GM10266 (cell line): ENCODE results near the gene SPATA21.
"Not testable (repeated sequence)": the region's sequence is repeated elsewhere in the genome, so short reads cannot be mapped to it uniquely, and the experiment has no call there.

ENCODE experiments used
- DNase-seq: peaks from one replicate; pipeline ENCODE4 v3.0.0; 2012; ENCODE audit errors: extremely low spot score
- TF ChIP-seq, protein P1 (sequence below): IDR thresholded peaks from 2 replicates; pipeline ENCODE4 v1.5.1; 2012; ENCODE audit warnings: mild to moderate bottlenecking, low read depth; ENCODE audit not compliant: control insufficient read depth, insufficient read depth; ENCODE audit errors: missing control alignments

The SPATA21 gene, protein sequence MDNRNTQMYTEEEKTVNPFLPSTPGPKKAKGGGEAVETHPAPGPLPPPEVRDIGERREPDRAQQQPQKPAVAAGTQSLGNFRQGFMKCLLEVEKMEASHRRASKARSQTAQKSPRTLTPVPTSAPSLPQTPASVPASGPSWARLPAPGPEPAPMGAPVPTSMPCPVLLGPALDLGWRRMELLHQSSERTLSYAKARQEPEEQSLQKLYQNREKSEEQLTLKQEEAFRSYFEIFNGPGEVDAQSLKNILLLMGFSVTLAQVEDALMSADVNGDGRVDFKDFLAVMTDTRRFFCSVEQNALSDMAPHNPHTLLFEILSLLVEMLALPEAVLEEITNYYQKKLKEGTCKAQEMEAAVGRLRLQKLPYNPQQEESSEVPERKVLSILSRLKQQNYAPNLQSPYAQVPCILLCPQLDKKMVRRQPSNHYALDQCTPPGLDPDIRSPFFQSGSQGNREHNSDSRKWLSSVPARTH

DNA sequence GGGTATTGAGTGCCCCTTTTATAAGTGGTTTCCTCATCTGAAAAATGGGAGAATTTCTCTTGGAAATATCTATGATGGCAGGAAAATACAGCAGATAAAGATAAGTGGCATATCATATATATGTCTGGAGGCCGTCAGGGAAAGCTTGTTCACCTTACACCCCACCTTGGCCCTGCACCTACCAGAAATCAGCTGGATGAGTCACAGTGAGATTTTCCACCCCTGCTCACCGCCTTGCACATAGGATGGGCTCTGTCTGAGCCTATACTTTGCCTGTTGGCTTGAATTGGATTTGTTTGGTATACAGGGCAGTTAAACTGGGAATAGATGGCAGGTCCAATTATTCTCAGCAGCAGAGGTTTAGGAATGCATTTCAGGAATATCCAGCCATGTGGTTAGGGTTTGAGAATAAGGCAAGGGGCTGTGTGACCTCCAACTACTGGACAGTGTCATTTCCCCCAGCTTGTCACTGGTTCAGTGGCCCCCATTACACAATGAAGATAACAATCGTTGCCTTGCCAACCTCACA lies at the start of gene SPATA21:
SPATA21 (minus strand) TSS at position 479 of the 529 bp plus-strand sequence. CDS start 6,053 bp downstream, outside the sequence.
- DNase-seq, result no peak
- TF ChIP-seq, protein P1, sequence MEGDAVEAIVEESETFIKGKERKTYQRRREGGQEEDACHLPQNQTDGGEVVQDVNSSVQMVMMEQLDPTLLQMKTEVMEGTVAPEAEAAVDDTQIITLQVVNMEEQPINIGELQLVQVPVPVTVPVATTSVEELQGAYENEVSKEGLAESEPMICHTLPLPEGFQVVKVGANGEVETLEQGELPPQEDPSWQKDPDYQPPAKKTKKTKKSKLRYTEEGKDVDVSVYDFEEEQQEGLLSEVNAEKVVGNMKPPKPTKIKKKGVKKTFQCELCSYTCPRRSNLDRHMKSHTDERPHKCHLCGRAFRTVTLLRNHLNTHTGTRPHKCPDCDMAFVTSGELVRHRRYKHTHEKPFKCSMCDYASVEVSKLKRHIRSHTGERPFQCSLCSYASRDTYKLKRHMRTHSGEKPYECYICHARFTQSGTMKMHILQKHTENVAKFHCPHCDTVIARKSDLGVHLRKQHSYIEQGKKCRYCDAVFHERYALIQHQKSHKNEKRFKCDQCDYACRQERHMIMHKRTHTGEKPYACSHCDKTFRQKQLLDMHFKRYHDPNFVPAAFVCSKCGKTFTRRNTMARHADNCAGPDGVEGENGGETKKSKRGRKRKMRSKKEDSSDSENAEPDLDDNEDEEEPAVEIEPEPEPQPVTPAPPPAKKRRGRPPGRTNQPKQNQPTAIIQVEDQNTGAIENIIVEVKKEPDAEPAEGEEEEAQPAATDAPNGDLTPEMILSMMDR, result no peak

DNA sequence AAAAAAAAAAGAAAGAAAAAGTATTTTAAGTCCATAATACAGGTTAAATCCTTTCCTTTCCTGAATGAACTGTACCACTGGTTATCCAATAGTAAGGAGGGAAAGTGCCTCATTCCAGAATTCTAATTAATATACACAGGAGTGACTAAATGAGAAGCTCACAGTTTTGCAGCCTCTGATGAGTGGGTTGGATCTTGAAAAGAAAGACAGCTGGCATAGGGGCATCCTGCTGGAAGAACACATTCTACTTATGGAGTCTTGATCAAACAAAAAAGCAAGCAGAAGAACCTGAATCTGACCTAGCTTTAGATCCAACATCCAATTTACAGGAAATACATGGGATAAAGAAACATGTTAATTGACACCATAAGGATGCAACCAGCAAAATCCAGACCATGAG lies 49.8 kb upstream of the SPATA21 start:
- DNase-seq, result not testable (repeated sequence)

DNA sequence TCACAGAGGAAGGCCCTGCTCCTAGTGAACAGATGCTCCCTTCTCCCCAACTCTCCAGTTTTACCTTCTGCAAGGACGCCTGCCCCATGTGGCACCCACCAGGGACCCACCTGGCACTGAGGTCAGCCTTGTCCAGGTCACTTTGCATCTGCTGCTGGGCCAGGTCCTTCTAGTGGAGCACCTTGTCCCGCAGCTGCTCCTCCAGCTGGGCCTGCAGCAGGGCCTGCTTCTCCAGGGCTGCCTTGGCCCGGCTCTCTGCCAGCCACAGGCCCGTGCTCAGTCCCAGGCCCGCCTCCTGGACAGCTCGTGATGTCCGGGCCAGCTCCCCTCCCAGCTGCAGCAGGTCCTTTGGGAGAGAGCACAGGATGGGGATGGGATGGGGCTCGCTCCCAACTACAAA lies 49.1 kb upstream of the SPATA21 start:
- not testable (repeated sequence) for DNase-seq

DNA sequence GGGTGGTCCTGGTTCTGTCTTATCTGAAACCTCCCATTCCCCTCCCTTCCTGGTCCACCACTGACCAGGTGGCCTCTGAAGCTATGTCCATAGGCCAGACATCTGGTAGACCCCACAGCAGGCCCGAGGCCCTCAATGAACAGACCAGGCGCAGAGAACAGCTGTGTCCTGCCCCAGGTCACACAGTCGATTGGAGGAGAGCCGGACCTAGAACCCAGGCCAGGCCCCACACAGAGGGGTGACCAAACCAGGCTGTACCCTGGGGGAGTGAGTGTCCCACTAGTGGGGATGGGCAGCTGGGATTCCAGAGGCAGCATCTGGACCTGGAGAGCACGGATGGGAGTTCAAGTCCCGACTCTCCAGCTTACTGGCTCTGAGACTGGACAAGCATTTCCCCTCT lies 47.7 kb upstream of the SPATA21 start:
- DNase-seq, result no peak
- TF ChIP-seq, protein P1, result no peak

DNA sequence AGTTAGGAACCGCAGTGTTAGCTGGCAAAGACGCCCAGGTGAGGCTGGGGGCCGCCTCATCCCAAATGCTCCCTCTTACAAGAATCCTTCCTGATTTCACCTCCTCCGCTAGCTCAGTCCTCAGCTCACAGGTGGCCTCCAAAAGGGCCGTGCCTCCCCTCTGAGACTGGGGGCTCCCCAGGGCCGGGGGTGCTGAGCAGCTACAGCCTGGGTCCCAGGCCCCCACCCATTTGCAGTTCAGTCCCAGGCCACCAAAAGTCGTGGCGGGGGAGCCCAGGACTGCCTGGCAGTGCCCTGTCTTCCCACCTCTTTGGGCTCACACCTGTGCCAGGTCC lies 47.2 kb upstream of the SPATA21 start:
- TF ChIP-seq, protein P1, result no peak
- DNase-seq, result no peak

DNA sequence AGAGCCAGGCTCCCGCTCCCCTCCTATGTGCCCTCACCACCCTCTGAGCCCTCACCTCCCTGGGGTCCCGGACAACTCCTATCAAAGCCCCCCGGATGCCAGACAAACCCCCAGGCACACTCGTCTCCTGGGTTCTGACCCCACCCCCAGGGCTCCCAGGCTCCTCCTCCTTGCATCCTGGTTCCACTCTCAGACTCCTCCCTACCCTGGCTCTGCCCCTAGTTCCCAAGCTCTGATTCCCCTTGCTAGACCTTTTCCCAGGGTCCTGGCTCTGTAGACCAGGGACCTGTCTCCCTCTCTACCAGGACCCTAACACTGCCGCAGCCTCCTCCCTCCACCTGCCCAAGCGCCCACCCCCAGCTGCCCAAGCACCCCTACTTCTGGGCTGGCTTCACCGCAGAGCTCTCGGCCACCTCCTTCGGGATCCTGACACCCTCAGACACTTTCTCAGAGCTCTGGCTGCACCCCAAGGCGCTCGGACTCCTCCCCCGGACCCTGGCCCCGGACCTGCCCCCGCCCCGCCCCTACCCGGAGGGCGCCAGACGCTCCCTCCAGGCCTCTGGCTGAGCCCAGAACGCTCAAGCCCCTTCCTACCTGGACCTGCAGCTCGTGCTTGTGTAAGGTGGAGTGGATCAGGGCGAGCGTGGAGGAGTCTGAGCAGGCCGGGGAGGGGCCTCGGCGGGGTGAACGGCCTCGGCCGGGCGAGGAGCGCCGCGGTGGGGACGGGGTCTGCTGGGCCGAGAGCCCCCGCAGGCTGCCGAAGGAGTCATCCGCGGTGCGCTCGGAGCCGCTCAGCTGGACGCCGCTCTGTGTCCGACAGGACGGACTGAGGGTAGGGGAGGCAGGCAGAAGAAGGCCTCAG lies 46.6 kb upstream of the SPATA21 start:
- DNase-seq, result not testable (repeated sequence)

DNA sequence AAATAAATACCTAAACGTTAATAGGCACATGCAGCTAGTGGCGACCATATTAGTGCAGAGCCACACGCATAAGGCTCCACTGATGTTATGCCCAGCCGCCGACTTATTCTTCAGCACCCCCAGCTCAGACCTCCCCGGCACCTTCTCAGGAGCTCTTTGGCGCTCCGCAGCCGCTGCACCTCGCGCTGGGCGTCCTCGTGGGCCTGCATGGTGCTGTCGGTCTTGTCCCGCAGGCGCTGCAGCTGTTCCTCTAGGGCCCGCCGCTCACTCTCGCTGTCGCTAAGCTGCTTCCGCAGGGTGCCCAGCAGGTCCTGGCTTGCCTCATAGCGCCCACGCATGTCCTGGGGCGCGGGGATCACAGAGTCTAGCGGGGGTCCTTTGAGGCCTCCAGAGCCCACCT lies 45.9 kb upstream of the SPATA21 start:
- DNase-seq, result not testable (repeated sequence)

DNA sequence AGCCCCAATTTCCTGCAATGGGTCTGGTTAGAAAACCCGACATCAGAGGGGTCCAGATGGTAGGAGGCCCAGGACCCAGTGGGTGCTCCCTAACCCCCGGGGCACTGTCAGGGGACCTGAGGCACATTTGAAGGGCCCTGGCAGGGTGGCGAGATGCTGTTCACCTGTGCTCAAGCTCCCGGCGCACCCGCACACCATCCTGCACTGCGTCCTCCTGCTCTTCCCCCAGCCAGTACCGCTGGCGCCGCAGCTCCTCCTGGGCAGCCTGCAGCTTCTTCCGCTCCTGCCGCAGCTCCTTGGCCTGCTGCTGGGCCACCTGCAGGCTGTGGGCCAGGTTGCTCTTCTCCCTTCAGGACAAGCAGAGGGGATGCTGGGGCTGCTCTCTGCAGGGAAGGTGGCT lies 40.9 kb upstream of the SPATA21 start:
- TF ChIP-seq, protein P1, result no peak
- DNase-seq, result no peak

DNA sequence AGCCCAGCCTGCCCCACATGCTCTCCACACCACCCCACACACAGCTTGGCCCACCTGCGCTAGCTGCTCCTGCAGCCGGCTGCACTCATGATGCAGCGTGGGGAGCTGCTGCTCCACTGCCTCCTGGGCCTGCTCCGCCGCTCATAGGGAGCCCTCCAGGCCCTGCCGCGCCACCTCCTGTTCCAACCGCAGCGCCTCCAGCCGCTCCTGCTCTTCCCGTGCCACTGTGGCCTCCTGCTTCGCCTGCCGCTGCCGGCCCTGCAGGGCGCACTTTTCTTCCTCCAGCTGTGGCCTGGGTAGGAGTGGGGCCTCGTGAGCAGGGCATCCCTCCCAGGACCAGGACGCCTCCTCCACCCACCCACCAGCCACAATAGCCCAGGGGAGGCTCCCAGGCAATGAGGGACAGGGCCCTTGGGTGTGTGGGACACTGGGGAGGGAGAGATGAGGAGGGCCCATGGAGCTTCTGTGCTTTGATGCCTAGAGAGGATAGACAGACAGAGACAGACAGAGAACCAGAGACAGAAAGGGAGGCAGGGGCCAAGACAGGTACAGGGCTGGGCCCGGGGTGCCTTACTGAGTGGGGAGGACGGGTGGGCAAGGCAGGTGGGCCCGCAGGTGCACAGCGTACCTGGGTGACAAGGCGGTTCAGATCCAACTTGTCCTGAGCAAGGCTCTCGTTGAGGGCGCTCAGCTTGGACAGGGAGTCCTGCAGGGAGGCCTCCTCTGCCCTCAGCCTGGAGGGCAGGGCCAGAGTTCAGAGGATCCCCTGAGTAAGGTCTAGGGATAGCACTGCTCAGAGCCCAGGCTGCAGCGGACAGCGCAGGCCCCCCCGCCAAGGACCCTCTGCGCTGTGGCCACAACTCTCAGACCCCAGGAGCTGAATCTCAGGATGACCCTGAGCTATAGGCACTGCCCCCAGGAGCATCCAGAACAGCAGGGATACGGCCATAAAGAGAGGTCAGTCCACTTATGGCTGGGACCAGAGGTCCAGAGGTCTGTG lies 38.8 kb upstream of the SPATA21 start:
- not testable (repeated sequence) for DNase-seq
